Thoracic aorta endothelial cell (primary cell): ENCODE data around the gene SLC41A1. TPM values are rescaled to one million over a fixed set of nuclear protein-coding genes. Genes with fewer than 3 reads are reported as not detected.

ENCODE experiments used
- total RNA-seq: library from RNA; depleted of rRNA; stranded (reverse); fragments of >200 nt; gene quantifications from 2 replicates; pipeline ENCODE4 v1.2.3, GENCODE V29; 2012

Gene SLC41A1
- total RNA-seq, result 16.0 and 22.6 TPM in 2 replicates

DNA sequence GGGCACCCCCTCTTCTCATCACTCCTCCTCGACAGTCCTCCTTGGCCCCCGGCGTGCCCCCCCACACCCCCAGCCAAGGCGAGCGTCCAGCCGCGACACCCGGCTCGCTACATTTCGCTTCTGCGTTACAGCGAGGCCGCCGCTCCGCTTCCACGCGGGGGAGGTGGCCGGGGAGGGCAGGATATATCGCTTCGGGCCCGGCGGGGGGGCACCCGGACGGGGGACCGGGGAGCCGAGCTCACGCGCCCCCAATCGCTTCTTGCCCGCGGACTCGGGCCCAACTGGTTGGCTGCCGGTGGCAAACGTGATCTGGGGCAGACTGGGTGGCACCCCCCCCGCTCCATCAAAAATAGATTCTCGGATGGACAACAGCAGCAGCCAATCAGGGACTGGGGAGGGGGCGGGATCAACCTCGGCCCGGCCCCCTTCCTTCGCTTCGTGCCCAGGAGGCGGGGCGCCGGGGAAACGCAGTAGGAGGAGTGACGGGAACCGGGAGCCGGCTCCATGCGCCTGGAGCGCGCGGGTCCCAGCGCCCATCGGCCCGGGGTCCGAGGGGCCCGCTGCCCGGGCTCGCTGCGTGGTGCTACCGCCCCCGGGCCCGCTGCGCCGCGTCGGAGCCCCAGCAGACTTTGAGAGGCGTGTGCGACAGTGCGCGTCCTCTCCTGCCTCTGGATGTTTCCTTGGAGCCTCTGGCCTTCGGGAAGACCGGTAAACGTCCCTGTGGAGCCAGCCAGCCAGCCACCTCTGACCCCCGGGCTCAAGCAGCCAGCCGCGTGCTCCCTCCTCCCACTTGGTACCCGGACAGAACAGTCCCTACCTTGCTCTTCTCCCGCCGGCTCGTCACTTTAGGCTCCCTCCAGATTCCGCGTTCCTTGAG lies at the start of gene SLC41A1:
Gene SLC41A1 (minus strand): TSS at position 321 of the 877 bp plus-strand sequence. CDS start 2,757 bp downstream, outside the sequence.

DNA sequence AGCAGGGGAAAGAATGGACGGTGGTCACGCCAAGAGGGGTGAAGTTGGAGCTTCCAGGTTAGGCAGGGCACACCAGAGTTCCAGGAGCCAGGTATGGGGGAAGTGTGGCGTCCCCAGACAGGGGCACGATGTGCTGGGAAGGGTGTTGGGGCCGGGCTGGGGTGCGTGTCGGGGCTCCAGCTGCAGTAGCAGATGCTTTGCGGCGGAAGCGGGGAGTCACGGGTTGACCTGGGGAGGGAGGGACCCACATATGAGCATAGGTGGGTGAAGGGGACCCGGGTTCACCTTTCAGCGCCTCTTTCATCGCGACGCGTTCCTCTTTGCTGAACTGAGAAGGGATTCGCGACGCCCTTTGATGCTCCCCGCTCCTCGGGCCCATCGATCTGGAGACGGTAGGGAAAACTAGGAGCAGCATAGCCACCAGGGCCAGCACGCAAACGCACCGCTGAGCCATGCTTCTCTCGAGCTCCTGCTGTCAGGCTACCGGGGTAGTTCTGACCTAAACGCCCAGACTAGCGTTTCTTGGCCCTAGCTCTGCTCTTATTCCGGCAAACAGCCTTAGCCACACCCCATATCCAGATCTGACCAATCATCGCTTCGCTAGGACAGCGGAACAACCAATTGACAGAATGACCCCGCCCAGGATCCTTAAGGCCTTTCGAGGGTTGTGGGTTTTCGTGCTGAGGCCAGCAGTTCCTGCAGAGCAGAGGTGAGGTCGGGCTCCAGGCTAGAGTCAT lies 36.8 kb upstream of the SLC41A1 start, which contains the start of gene PM20D1:
Gene PM20D1 (minus strand): TSS at position 514 of the 737 bp plus-strand sequence. CDS start 60 bp downstream, at position 454.

DNA sequence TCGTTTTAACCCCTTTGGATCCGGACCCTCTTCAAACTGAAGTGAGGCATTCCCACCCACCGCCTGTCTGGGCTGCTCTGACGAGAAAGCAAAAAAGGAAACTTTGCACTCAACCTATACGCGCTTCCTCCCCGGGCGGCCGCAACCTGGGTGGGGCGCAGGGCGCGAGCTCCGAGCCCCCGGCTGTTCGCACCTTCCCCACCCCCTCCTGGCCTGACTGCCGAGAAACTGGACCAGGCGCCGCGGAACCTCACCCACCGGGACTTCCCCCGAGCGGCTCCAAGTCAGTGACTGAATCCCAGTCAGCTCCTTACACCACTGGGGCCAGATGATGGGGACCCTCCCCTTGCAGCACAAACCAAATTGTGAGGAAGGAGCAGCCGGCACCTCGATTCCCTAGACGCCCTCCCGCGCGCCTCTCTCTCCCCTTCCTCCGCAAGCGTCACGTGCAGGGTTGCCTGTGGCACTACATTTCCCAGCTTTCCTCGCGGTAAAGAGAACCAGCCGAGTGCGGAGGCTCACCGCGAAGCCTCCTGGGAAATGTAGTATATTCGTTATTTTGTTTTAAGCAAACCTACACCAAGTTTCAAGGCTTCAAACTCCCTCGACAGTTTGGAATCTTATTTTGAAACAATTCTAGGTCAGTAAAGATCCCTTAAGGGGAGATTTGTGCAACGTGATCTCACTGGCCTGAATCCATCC lies 37.8 kb downstream of the SLC41A1 start, which contains the start of gene RAB29:
Gene RAB29 (minus strand): TSS at position 468 of the 702 bp plus-strand sequence. CDS start 526 bp downstream, outside the sequence.

DNA sequence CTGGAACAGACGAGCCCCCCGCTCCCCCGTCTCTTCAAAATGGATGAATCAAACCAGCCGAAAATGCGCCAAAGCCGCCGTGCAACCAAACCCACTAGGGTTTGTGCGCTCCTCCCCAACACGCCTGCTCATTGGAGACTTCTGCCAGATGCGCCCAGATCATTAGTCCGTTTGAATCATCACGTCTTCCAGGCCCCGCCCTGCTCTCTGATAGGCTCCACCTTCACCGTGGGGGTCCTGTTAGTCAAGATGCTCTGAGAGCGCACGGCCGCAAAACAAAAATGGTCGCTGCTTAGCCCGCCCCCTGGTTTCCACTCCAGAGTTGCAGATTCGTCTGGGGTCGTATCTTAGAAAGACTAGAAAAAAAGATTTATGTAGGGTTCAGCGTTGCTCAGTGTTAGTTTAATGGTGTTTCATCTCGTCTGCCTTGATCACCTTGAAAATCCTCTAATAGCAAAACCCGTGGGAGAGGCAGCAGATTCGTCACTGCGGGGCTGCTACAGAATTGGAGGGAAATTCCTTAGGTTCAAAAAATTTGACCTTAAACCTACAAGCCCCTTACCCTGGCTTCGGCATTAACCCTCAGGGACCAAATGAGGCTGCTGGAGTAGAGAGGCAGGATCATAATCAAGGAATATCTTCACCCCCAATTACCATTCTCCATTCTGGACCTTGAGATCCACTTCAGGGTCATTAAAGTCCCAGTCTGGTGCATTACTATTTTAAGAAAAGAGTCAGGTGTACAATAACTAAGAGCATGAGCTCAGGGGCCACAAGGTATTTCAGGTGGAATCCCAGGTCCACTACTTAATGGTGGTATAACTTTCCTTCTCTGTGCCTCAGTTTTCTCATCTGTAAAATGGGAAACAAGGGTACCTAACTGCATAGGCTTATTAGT lies 62.6 kb downstream of the SLC41A1 start, which contains the start of gene NUCKS1:
Gene NUCKS1 (minus strand): TSS at position 45 of the 898 bp plus-strand sequence. CDS start 209 bp downstream, outside the sequence.

Other genes with a start within 250 kb of the SLC41A1 start
- 87.1 and 92.8 TPM in 2 replicates for gene ELK4, start 181.2 kb downstream of the SLC41A1 start, total RNA-seq
- gene SLC45A3, start 132.7 kb downstream of the SLC41A1 start, total RNA-seq, result 7.0 and 10.1 TPM in 2 replicates
- 242 and 392 TPM in 2 replicates for gene NUCKS1, start 63.0 kb downstream of the SLC41A1 start, total RNA-seq
- gene RAB29, start 37.7 kb downstream of the SLC41A1 start, total RNA-seq, result 23.9 and 24.5 TPM in 2 replicates
- not detected in 2 replicates for gene PM20D1, start 36.9 kb upstream of the SLC41A1 start, total RNA-seq
- 0.22 TPM in 1 of 2 replicates, not detected in the other for gene SLC26A9, start 130.3 kb upstream of the SLC41A1 start, total RNA-seq
- 0.13 TPM in 1 of 2 replicates, not detected in the other for gene RAB7B, start 190.2 kb upstream of the SLC41A1 start, total RNA-seq
- gene CTSE, start 210.7 kb upstream of the SLC41A1 start, total RNA-seq, result 0.36 TPM in 1 of 2 replicates, not detected in the other
- gene RHEX, start 240.0 kb upstream of the SLC41A1 start, total RNA-seq, result not detected in 2 replicates